ENCODE data around the gene DLEU7. TPM values are rescaled to one million over a fixed set of nuclear protein-coding genes. Genes with fewer than 3 reads are reported as not detected.

The DLEU7 gene
- total and polyA plus RNA-seq, 9 of the 15 experiments (the other 6 are each of a cell fraction or from before 2014, with no cell fraction given): 0.03 to 0.06 TPM; not detected in 7

GRCh38 chr13:50871405-50871804 is 27.9 kb upstream of the DLEU7 start (continued):
- TF ChIP-seq, protein P1, sequence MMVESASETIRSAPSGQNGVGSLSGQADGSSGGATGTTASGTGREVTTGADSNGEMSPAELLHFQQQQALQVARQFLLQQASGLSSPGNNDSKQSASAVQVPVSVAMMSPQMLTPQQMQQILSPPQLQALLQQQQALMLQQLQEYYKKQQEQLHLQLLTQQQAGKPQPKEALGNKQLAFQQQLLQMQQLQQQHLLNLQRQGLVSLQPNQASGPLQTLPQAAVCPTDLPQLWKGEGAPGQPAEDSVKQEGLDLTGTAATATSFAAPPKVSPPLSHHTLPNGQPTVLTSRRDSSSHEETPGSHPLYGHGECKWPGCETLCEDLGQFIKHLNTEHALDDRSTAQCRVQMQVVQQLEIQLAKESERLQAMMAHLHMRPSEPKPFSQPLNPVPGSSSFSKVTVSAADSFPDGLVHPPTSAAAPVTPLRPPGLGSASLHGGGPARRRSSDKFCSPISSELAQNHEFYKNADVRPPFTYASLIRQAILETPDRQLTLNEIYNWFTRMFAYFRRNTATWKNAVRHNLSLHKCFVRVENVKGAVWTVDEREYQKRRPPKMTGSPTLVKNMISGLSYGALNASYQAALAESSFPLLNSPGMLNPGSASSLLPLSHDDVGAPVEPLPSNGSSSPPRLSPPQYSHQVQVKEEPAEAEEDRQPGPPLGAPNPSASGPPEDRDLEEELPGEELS (CRISPR knock-in tag; IDR thresholded peaks at IDR 0.05; ENCODE audit: borderline replicate concordance): no peak
- no peak for TF ChIP-seq PML (IDR thresholded peaks at IDR 0.05; ENCODE audit: low read length)
- no peak for TF ChIP-seq ARID1B (IDR thresholded peaks at IDR 0.05)
- TF ChIP-seq MAFG (tag; conservative IDR thresholded peaks at IDR 0.05): peak; percentile 37; the same call in 1 of the 2 replicates
- no peak for TF ChIP-seq ZNF407 (IDR thresholded peaks at IDR 0.05; ENCODE audit: low read depth)
- no peak for TF ChIP-seq PTRF (tag; IDR thresholded peaks at IDR 0.05)
- no peak for TF ChIP-seq ETS2 (tag; IDR thresholded peaks at IDR 0.05; ENCODE audit: borderline replicate concordance, poor library complexity, severe bottlenecking)
- no peak for TF ChIP-seq ZBTB40 (IDR thresholded peaks at IDR 0.05)
- TF ChIP-seq ZBTB40 (CRISPR knock-in tag; IDR thresholded peaks at IDR 0.05): no peak

Measured in K562 (cell line).